Pancreas (tissue), 10 donors: ENCODE measurements around the gene MAML3. TPM values are rescaled to one million over a fixed set of nuclear protein-coding genes. Genes with fewer than 3 reads are reported as not detected.

Experiments
- ATAC-seq, 4 donors: fragments of 200-7000 bp; cut with Tn5 transposase; one replicate each; pipeline versions ENCODE4 v1.8.0 to v1.9.1; 2020; ENCODE audit warnings: mild to moderate bottlenecking in 4 of 4, moderate library complexity in 4 of 4
- DNase-seq, 6 donors: peaks; one replicate each; pipeline ENCODE4 v3.0.0-alpha.2; 2020
- FAIRE-seq: peaks from 2 replicates; lab custom pipeline; 2012; peaks lifted over from hg19 to GRCh38; lab: Jason Lieb, UNC
- H3K27ac ChIP-seq, 4 donors: fragments of 200-600 bp; sonication (generic); 1 replicate in 3 of 4; 2 replicates in 1 of 4; pipeline versions ENCODE4 v1.5.0 to v1.8.0; 2020
- H3K27me3 ChIP-seq, 4 donors: fragments of 200-600 bp; one replicate each; pipeline ENCODE4 v1.8.0; 2021
- H3K36me3 ChIP-seq, 3 donors: fragments of 200-600 bp; sonication (generic) in 1 of 3; one replicate each; pipeline versions ENCODE4 v1.5.0 to v1.8.0; 2020 to 2021
- H3K4me1 ChIP-seq, 3 donors: fragments of 200-600 bp; one replicate each; pipeline ENCODE4 v1.8.0; 2021
- H3K4me3 ChIP-seq, 4 donors: fragments of 200-600 bp; sonication (generic) in 2 of 4; one replicate each; pipeline versions ENCODE4 v1.5.0 to v1.8.0; 2020 to 2021
- H3K9me3 ChIP-seq, 4 donors: fragments of 200-600 bp; one replicate each; pipeline ENCODE4 v1.8.0; 2021
- WGBS, 2 donors: extraction: QIAGEN DNeasy Blood & Tissue Kit; methylation state at CpG; one replicate each; pipeline ENCODE4 v1.1.7; 2013; 5-methylcytosine and 5-hydroxymethylcytosine counted together
- intact Hi-C, 3 donors: fragments of 100-400 bp; cut with DNase I; formaldehyde crosslinking; loops; one replicate each; pipeline versions ENCODE4 v1.11.1 to v1.14.2; 2022
- polyA plus RNA-seq, 2 donors: library from polyadenylated mRNA; stranded (reverse); fragments of 200-250 nt; gene quantifications; one replicate each; pipeline ENCODE4 v1.2.3, GENCODE V29; 2013
- total RNA-seq, 6 donors: library from RNA; stranded (reverse); fragmentation: NEBNext Ultra II Directional in 4 of 6; extraction: Animal tissue kit (Norgen Biotek cat#: 25700) in 4 of 6; gene quantifications; one replicate each; pipeline versions ENCODE4 v1.2.1 to v1.2.4, GENCODE V29; 2021 to 2023
- TF ChIP-seq, protein P1 (sequence below), 4 donors: fragments of 200-600 bp; sonication (generic) in 3 of 4; IDR thresholded peaks; one replicate each; pipeline versions ENCODE4 v1.5.0 to v1.8.0; 2021; ENCODE audit warnings: antibody characterized with exemption in 4 of 4
- donor health status: healthy with polysubstance abuse.
- donor health status: DM: no; HTN: no; CAD: no; lungs with moderate emphysema.
- donor health status: DM: no; HTN: no; CAD: no.
- donor health status: control.
- donor health status: control.
- donor health status: Bipolar disorder and iron deficiency.
- donor health status: DM: yes; HTN: yes; CAD: no.
- donor health status: DM: no; HTN: no; CAD: no.
- donor health status: DM: no; HTN: no; CAD: no.
- donor health status: DM: yes; HTN: yes; CAD: no.

The MAML3 gene
- total and polyA plus RNA-seq, 8 donors: 3.8 to 8.9 (median 5.9) TPM

DNA sequence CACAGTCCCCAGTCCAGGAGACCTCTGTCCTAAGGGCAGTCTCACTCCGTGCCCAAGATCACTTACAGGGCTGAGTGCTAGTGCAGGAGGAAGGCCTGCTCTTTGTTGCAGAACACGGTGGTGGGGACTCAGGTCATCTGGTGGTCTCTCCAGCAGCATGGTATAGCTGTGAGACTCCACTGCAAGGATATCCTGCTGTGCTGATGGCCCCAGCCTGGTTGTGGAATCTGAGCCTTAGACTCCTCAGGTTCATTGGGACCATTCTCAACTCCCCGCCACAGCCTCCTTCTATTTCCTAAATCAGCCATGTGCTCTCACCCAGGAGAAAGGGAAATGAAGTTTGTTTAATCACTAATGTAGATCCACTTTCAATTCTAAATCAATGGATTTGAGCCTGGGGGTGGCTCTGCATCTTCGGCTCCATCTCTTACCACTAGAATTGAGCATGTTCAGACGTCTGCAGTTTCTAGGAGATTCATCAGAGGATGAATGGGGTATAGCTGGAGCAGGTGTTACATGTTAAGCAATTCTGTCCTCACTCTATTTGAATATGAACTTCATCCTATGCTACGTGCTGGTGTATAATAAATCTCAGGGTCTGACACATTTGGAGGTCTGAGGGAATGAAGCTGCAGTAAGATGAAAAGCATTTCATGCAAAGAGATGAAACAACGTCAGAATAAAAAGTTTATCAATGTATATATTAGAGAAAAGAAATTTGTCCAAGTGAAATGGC is 299.1 kb downstream of the MAML3 start:
- Histone ChIP-seq H3K9me3 (no peaks in the 10 kb centered on the region), H3K27me3 (no peaks in the 10 kb centered on the region), H3K36me3 (no peaks in the 10 kb centered on the region), H3K4me1 (no peaks in the 10 kb centered on the region), H3K4me3 (no peak overlapping the region), H3K27ac (no peak overlapping the region)
- intact Hi-C loops: no loop called here
- DNase-seq (no peak), FAIRE-seq (no peak), ATAC-seq (no peak)
- TF ChIP-seq, protein P1, sequence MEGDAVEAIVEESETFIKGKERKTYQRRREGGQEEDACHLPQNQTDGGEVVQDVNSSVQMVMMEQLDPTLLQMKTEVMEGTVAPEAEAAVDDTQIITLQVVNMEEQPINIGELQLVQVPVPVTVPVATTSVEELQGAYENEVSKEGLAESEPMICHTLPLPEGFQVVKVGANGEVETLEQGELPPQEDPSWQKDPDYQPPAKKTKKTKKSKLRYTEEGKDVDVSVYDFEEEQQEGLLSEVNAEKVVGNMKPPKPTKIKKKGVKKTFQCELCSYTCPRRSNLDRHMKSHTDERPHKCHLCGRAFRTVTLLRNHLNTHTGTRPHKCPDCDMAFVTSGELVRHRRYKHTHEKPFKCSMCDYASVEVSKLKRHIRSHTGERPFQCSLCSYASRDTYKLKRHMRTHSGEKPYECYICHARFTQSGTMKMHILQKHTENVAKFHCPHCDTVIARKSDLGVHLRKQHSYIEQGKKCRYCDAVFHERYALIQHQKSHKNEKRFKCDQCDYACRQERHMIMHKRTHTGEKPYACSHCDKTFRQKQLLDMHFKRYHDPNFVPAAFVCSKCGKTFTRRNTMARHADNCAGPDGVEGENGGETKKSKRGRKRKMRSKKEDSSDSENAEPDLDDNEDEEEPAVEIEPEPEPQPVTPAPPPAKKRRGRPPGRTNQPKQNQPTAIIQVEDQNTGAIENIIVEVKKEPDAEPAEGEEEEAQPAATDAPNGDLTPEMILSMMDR (IDR thresholded peaks at IDR 0.05): no peak
- 88% methylated on average over 7 of the region's 7 CpGs for WGBS, 2 donors

DNA sequence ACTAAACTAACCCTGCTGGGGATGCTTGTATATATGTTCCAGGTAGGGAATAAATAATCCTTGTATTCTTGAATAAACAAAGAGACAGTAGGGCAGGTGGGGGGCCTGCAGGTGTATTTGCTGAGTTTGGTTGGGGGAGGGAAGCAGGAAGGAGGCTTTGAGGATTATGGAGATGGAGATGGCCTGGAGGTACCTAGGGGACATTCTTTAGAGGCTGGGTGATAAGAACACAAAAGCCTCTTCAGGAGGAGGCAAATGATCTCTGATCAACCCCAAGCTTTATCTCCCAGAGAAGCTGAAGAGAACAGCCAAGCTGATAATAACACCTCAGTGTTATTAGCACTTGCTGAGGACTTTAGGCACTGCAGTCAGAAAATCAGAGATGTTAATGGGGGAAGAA is 300.7 kb downstream of the MAML3 start:
- DNase-seq: no peak
- no peak overlapping the region for H3K4me3 ChIP-seq
- no peaks in the 10 kb centered on the region for H3K36me3 ChIP-seq
- no peak for ATAC-seq
- H3K27me3 ChIP-seq: no peaks in the 10 kb centered on the region
- intact Hi-C loops: no loop called here
- no peaks in the 10 kb centered on the region for H3K4me1 ChIP-seq
- H3K27ac ChIP-seq: no peak overlapping the region
- H3K9me3 ChIP-seq: no peaks in the 10 kb centered on the region
- TF ChIP-seq, protein P1 (IDR thresholded peaks at IDR 0.05): no peak
- no peak for FAIRE-seq

DNA sequence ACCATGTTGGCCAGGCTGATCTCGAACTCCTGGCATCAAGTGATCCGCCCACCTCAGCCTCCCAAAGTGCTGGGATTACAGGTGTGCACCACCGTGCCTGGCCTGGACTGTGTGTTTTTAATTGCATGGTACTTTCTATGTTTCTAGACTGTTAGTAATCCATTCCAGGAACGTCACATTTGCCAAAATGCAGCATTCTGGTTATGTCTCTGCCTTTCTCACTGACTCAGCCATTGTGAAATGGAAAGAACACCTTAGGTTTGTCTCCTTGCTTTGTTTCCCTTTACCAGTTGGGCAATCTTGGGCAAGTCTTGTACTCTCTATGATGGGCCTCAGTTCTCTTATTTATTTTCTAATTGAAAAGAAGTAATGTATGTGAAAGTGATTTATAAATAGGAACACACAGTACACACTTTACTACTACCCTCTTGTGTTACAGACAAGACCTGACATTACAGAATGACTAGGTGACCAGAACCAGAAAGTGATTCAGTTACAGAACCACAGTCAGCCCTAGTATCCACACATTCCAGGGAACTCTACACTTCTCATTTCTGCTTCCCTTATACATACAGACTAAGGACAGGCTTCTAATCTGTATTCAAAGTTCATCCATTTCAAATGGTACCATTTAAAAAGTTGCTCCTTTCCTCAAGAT is 301.2 kb downstream of the MAML3 start:
- WGBS, 2 donors: 97 to 98% methylated on average over 4 of the region's 4 CpGs
- no peak for ATAC-seq
- TF ChIP-seq, protein P1 (IDR thresholded peaks at IDR 0.05): no peak

DNA sequence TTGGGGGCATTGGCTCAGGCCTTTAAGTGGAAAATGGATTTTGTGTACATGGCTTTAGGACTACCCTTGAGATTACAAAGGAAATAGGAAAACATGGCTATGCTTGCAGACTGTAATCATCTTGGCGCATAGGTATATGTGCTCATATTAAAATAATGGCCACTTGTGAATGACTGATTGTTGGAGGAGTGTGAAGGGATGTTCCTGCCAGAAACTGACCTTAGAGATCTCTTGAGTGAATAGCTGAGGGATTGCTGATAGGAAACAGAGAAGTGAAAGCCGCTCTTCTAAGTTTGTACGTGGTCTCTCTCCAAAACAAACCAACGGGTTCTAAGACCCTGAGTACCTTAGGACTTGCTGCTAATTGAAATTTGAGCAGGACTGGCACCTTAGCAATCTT is 302.3 kb downstream of the MAML3 start:
- Histone ChIP-seq H3K27me3 (no peaks in the 10 kb centered on the region), H3K27ac (no peak overlapping the region), H3K4me3 (no peak overlapping the region), H3K9me3 (no peaks in the 10 kb centered on the region), H3K4me1 (no peaks in the 10 kb centered on the region), H3K36me3 (no peaks in the 10 kb centered on the region)
- intact Hi-C loops: no loop called here
- no peak for FAIRE-seq
- no peak for ATAC-seq
- DNase-seq: no peak
- TF ChIP-seq, protein P1 (IDR thresholded peaks at IDR 0.05): no peak
- 95 to 97% methylated on average over 4 of the region's 4 CpGs for WGBS, 2 donors

More for the DNA sequence above, 301.2 kb downstream of the MAML3 start:
- FAIRE-seq: no peak
- intact Hi-C loops: no loop called here
- Histone ChIP-seq H3K4me1 (no peaks in the 10 kb centered on the region), H3K36me3 (no peaks in the 10 kb centered on the region), H3K9me3 (no peaks in the 10 kb centered on the region), H3K27ac (no peak overlapping the region), H3K4me3 (no peak overlapping the region), H3K27me3 (no peaks in the 10 kb centered on the region)
- no peak for DNase-seq

DNA sequence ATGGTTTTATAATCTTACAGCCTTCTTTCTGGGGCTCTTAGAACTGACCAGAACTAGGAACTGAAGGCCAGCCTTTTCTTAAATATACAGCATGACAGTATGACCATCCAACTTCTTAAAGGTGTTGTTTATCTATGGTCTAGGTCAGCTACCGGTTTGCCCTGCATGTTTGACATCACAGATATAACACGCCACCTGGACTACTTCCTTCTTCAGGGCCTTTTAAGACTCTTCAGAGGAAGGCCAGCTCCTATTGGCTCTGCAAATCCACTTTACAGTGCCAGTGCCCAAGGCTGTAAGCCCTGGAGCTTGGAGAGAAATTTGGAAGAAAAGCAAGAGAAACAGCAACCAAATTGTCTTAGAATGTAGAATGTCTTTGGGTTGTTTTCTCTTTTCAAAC is 302.9 kb downstream of the MAML3 start:
- 43 to 49% methylated on average over 2 of the region's 2 CpGs for WGBS, 2 donors
- Histone ChIP-seq H3K9me3 (no peaks in the 10 kb centered on the region), H3K36me3 (no peaks in the 10 kb centered on the region), H3K4me3 (no peak overlapping the region), H3K27ac (no peak overlapping the region), H3K4me1 (no peaks in the 10 kb centered on the region), H3K27me3 (no peaks in the 10 kb centered on the region)
- ATAC-seq: peak in 3 of 4 donors; percentile 22 to 48 (median 36)
- TF ChIP-seq, protein P1 (IDR thresholded peaks at IDR 0.05): no peak
- no peak for DNase-seq
- intact Hi-C loops: no loop called here
- FAIRE-seq: no peak
